HEK293 (cell line): ENCODE measurements around the gene HECTD4.

Source experiments
- BCL11A ChIP-seq: fragments of 450-650 bp; formaldehyde crosslinking; IDR thresholded peaks from 2 replicates; pipeline ENCODE4 v1.5.1; 2016; ENCODE audit warnings: low read depth, missing biosample characterization, missing genetic modification characterization
- HIC1 ChIP-seq: fragments of 450-650 bp; formaldehyde crosslinking; IDR thresholded peaks from 2 replicates; pipeline ENCODE4 v1.5.1; 2016; ENCODE audit warnings: missing biosample characterization, missing genetic modification characterization
- KLF8 ChIP-seq: fragments of 450-650 bp; formaldehyde crosslinking; IDR thresholded peaks from 2 replicates; pipeline ENCODE4 v1.5.1; 2016; ENCODE audit warnings: missing biosample characterization, missing genetic modification characterization
- OVOL3 ChIP-seq: fragments of 450-650 bp; formaldehyde crosslinking; IDR thresholded peaks from 2 replicates; pipeline ENCODE4 v1.5.1; 2016; ENCODE audit warnings: missing biosample characterization, missing genetic modification characterization
- SP7 ChIP-seq: fragments of 450-650 bp; formaldehyde crosslinking; IDR thresholded peaks from 2 replicates; pipeline ENCODE4 v1.5.1; 2016; ENCODE audit warnings: missing biosample characterization, missing genetic modification characterization
- YY1 ChIP-seq: fragments of 450-650 bp; formaldehyde crosslinking; IDR thresholded peaks from 2 replicates; pipeline ENCODE4 v1.5.1; 2018; ENCODE audit warnings: missing biosample characterization, missing genetic modification characterization
- ZBTB20 ChIP-seq: fragments of 450-650 bp; formaldehyde crosslinking; IDR thresholded peaks from 2 replicates; pipeline ENCODE4 v1.5.1; 2016; ENCODE audit warnings: missing biosample characterization, missing genetic modification characterization
- ZBTB21 ChIP-seq: fragments of 450-650 bp; formaldehyde crosslinking; IDR thresholded peaks from 2 replicates; pipeline ENCODE4 v1.5.1; 2017; ENCODE audit warnings: missing biosample characterization, missing genetic modification characterization
- ZFHX2 ChIP-seq: fragments of 450-650 bp; formaldehyde crosslinking; conservative IDR thresholded peaks from 2 replicates; pipeline ENCODE4 v1.5.1; 2016; ENCODE audit warnings: missing biosample characterization, missing genetic modification characterization
- ZNF132 ChIP-seq: fragments of 450-650 bp; formaldehyde crosslinking; IDR thresholded peaks from 2 replicates; pipeline ENCODE4 v1.5.1; 2017; ENCODE audit warnings: missing biosample characterization, missing genetic modification characterization, borderline replicate concordance
- ZNF239 ChIP-seq: fragments of 450-650 bp; formaldehyde crosslinking; IDR thresholded peaks from 2 replicates; pipeline ENCODE4 v1.5.1; 2016; ENCODE audit warnings: missing biosample characterization, missing genetic modification characterization
- ZNF266 ChIP-seq: fragments of 450-650 bp; formaldehyde crosslinking; IDR thresholded peaks from 2 replicates; pipeline ENCODE4 v1.5.1; 2016; ENCODE audit warnings: missing biosample characterization, missing genetic modification characterization, low read depth
- ZNF292 ChIP-seq: fragments of 450-650 bp; formaldehyde crosslinking; IDR thresholded peaks from 2 replicates; pipeline ENCODE4 v1.5.1; 2016; ENCODE audit warnings: low read depth, missing biosample characterization, missing genetic modification characterization, borderline replicate concordance
- ZNF335 ChIP-seq: fragments of 450-650 bp; formaldehyde crosslinking; conservative IDR thresholded peaks from 2 replicates; pipeline ENCODE4 v1.5.1; 2016; ENCODE audit warnings: missing biosample characterization, missing genetic modification characterization
- ZNF350 ChIP-seq: fragments of 450-650 bp; formaldehyde crosslinking; IDR thresholded peaks from 2 replicates; pipeline ENCODE4 v1.5.0; 2017; ENCODE audit warnings: missing biosample characterization, mild to moderate bottlenecking, missing genetic modification characterization
- ZNF37A ChIP-seq: fragments of 450-650 bp; IDR thresholded peaks from 2 replicates; pipeline ENCODE4 v1.5.1; 2018; ENCODE audit warnings: missing biosample characterization, missing genetic modification characterization
- ZNF423 ChIP-seq: fragments of 450-650 bp; formaldehyde crosslinking; IDR thresholded peaks from 2 replicates; pipeline ENCODE4 v1.5.1; 2016; ENCODE audit warnings: missing biosample characterization, missing genetic modification characterization
- ZNF501 ChIP-seq: fragments of 450-650 bp; formaldehyde crosslinking; IDR thresholded peaks from 2 replicates; pipeline ENCODE4 v1.5.1; 2016; ENCODE audit warnings: missing biosample characterization, missing genetic modification characterization
- ZNF549 ChIP-seq: fragments of 450-650 bp; IDR thresholded peaks from 2 replicates; pipeline ENCODE4 v1.5.1; 2018; ENCODE audit warnings: missing biosample characterization, missing genetic modification characterization, mild to moderate bottlenecking, inconsistent platforms, moderate library complexity
- ZNF654 ChIP-seq: fragments of 450-650 bp; formaldehyde crosslinking; IDR thresholded peaks from 2 replicates; pipeline ENCODE4 v1.5.1; 2016; ENCODE audit warnings: low read depth, missing biosample characterization, missing genetic modification characterization
- ZNF664 ChIP-seq: fragments of 450-650 bp; formaldehyde crosslinking; IDR thresholded peaks from 2 replicates; pipeline ENCODE4 v1.5.1; 2016; ENCODE audit warnings: missing biosample characterization, missing genetic modification characterization
- ZSCAN16 ChIP-seq: fragments of 450-650 bp; formaldehyde crosslinking; IDR thresholded peaks from 2 replicates; pipeline ENCODE4 v1.5.1; 2016; ENCODE audit warnings: missing biosample characterization, missing genetic modification characterization
- TF ChIP-seq, protein P1 (sequence below): fragments of 450-650 bp; formaldehyde crosslinking; IDR thresholded peaks from 2 replicates; pipeline ENCODE4 v1.5.1; 2016; ENCODE audit warnings: missing biosample characterization, missing genetic modification characterization
- TF ChIP-seq, protein P2 (sequence below): fragments of 450-650 bp; formaldehyde crosslinking; IDR thresholded peaks from 2 replicates; pipeline ENCODE4 v1.5.1; 2017; ENCODE audit warnings: missing biosample characterization, missing genetic modification characterization
- TF ChIP-seq, protein P3 (sequence below): fragments of 450-650 bp; formaldehyde crosslinking; optimal IDR thresholded peaks from 2 replicates; pipeline ENCODE3; 2016; ENCODE audit warnings: missing biosample characterization, mild to moderate bottlenecking, missing genetic modification characterization

Gene HECTD4

GRCh38 chr12:112381883-112382796 lies at the start of gene HECTD4 (continued):
- TF ChIP-seq ZNF501 (peak; percentile 77), SP7 (tag by site-specific recombination) (0 out of 2 replicates have a peak, but pooled peaks have one; percentile 50), ZNF423 (tag by site-specific recombination) (0 out of 2 replicates have a peak, but pooled peaks have one; percentile 25), ZSCAN16 (tag by site-specific recombination) (0 out of 2 replicates have a peak, but pooled peaks have one; percentile 27), ZNF350 (no peak), YY1 (peak; percentile 59), OVOL3 (tag by site-specific recombination) (no peak), ZNF654 (no peak), ZFHX2 (tag by site-specific recombination) (peak; percentile 64), ZNF239 (tag by site-specific recombination) (no peak), ZNF132 (tag by site-specific recombination) (no peak), BCL11A (peak; percentile 58; the same call in 1 of the 2 replicates), ZNF335 (tag by site-specific recombination) (peak; percentile 96), ZBTB21 (no peak), ZNF37A (0 out of 2 replicates have a peak, but pooled peaks have one; percentile 21), KLF8 (tag by site-specific recombination) (peak; percentile 92; the same call in 1 of the 2 replicates), ZNF292 (tag by site-specific recombination) (no peak), ZNF266 (tag by site-specific recombination) (no peak), HIC1 (tag by site-specific recombination) (peak; percentile 56; the same call in 1 of the 2 replicates), ZNF549 (no peak), ZNF664 (tag by site-specific recombination) (peak; percentile 100), ZBTB20 (tag by site-specific recombination) (peak; percentile 98)
- TF ChIP-seq, protein P1, sequence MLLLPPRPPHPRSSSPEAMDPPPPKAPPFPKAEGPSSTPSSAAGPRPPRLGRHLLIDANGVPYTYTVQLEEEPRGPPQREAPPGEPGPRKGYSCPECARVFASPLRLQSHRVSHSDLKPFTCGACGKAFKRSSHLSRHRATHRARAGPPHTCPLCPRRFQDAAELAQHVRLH (tag by site-specific recombination): 0 out of 2 replicates have a peak, but pooled peaks have one; percentile 49
- TF ChIP-seq, protein P2, sequence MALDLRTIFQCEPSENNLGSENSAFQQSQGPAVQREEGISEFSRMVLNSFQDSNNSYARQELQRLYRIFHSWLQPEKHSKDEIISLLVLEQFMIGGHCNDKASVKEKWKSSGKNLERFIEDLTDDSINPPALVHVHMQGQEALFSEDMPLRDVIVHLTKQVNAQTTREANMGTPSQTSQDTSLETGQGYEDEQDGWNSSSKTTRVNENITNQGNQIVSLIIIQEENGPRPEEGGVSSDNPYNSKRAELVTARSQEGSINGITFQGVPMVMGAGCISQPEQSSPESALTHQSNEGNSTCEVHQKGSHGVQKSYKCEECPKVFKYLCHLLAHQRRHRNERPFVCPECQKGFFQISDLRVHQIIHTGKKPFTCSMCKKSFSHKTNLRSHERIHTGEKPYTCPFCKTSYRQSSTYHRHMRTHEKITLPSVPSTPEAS: no peak
- TF ChIP-seq, protein P3, sequence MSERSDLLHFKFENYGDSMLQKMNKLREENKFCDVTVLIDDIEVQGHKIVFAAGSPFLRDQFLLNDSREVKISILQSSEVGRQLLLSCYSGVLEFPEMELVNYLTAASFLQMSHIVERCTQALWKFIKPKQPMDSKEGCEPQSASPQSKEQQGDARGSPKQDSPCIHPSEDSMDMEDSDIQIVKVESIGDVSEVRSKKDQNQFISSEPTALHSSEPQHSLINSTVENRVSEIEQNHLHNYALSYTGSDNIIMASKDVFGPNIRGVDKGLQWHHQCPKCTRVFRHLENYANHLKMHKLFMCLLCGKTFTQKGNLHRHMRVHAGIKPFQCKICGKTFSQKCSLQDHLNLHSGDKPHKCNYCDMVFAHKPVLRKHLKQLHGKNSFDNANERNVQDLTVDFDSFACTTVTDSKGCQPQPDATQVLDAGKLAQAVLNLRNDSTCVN (tag by site-specific recombination): peak; percentile 50
